Osteoblast (primary cell): ENCODE results near the gene EPS8. TPM values are rescaled to one million over a fixed set of nuclear protein-coding genes. Genes with fewer than 3 reads are reported as not detected.

Experiments
- DNase-seq: peaks from one replicate; pipeline ENCODE4 v3.0.0; 2011; ENCODE audit warnings: low spot score, mixed read lengths; ENCODE audit not compliant: insufficient read length; ENCODE audit errors: missing footprints
- H2AFZ ChIP-seq: 2 replicates; pipeline ENCODE4 v1.6.0; 2011; ENCODE audit warnings: mild to moderate bottlenecking, low read length
- H3K27ac ChIP-seq: 2 replicates; pipeline ENCODE4 v1.5.1; 2011; ENCODE audit warnings: mild to moderate bottlenecking, low read depth, low read length, moderate library complexity
- H3K27me3 ChIP-seq: 2 replicates; pipeline ENCODE4 v1.6.0; 2012; ENCODE audit warnings: mild to moderate bottlenecking, control low read depth, inconsistent platforms, low read length, moderate library complexity; ENCODE audit not compliant: insufficient read depth
- H3K36me3 ChIP-seq: 2 replicates; pipeline ENCODE4 v1.5.1; 2011; ENCODE audit warnings: mild to moderate bottlenecking, low read length, control low read depth, moderate library complexity; ENCODE audit not compliant: insufficient read depth
- H3K4me1 ChIP-seq: 2 replicates; pipeline ENCODE4 v1.5.1; 2011; ENCODE audit warnings: mild to moderate bottlenecking, low read length, control low read depth, moderate library complexity; ENCODE audit not compliant: insufficient read depth
- H3K4me2 ChIP-seq: 2 replicates; pipeline ENCODE4 v1.6.0; 2011; ENCODE audit warnings: mild to moderate bottlenecking, low read length; ENCODE audit not compliant: insufficient read depth
- H3K4me3 ChIP-seq: fragments of 200-600 bp; sonication (generic); 3 replicates; pipeline ENCODE4 v1.5.1; 2012; ENCODE audit warnings: mild to moderate bottlenecking, low read length, inconsistent platforms; ENCODE audit not compliant: insufficient read depth
- H3K79me2 ChIP-seq: 2 replicates; pipeline ENCODE4 v1.6.0; 2012; ENCODE audit warnings: mild to moderate bottlenecking, low read length, control low read depth, inconsistent platforms; ENCODE audit not compliant: insufficient read depth
- H3K9me3 ChIP-seq: 2 replicates; pipeline ENCODE4 v1.5.1; 2011; ENCODE audit warnings: low read depth, low read length, control low read depth
- H4K20me1 ChIP-seq: 2 replicates; pipeline ENCODE4 v1.6.0; 2012; ENCODE audit warnings: mild to moderate bottlenecking, low read length, control low read depth; ENCODE audit not compliant: insufficient read depth
- small RNA-seq: library from RNA; depleted of rRNA; stranded (forward); fragments of <200 nt; gene quantifications from one replicate; pipeline ENCODE3, GENCODE V24; 2012
- total RNA-seq: library from RNA; depleted of rRNA; stranded (reverse); fragments of >200 nt; gene quantifications from 2 replicates; pipeline ENCODE4 v1.2.3, GENCODE V29; 2012
- TF ChIP-seq, protein P1 (sequence below): IDR thresholded peaks from 2 replicates; pipeline ENCODE4 v1.5.1; 2011; ENCODE audit warnings: mild to moderate bottlenecking, low read depth, low read length, moderate library complexity; ENCODE audit errors: extremely low read depth

Gene EPS8
- total RNA-seq, 1 donor: 160 TPM

DNA sequence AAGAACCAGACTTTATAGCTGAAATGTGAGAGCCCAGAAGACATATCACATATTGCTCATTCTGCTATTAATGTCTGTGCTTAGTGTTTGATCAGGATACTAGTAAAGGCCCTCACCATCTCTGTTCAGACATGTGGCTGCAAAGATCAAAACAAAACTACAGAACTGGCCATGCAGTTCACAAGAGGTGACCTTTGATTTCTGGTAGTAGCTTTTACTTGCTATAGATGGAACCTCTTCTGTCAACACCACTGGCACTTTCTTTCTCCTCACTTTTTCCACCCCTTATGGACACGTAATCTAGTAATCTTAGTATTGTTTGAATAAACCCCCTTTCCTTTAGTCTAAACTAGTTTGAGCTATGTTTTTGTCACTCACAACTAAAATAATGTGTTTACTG, 214.8 kb downstream of the EPS8 start:
- Histone ChIP-seq H3K4me3 (no peak overlapping the region), H2AFZ (no peak overlapping the region), H3K4me2 (no peak overlapping the region), H4K20me1 (no peaks in the 10 kb centered on the region), H3K36me3 (no peaks in the 10 kb centered on the region), H3K4me1 (peaks cover 8% of the 10 kb centered on the region), H3K27ac (no peak overlapping the region), H3K79me2 (no peaks in the 10 kb centered on the region), H3K27me3 (no peaks in the 10 kb centered on the region), H3K9me3 (no peaks in the 10 kb centered on the region)
- TF ChIP-seq, protein P1, sequence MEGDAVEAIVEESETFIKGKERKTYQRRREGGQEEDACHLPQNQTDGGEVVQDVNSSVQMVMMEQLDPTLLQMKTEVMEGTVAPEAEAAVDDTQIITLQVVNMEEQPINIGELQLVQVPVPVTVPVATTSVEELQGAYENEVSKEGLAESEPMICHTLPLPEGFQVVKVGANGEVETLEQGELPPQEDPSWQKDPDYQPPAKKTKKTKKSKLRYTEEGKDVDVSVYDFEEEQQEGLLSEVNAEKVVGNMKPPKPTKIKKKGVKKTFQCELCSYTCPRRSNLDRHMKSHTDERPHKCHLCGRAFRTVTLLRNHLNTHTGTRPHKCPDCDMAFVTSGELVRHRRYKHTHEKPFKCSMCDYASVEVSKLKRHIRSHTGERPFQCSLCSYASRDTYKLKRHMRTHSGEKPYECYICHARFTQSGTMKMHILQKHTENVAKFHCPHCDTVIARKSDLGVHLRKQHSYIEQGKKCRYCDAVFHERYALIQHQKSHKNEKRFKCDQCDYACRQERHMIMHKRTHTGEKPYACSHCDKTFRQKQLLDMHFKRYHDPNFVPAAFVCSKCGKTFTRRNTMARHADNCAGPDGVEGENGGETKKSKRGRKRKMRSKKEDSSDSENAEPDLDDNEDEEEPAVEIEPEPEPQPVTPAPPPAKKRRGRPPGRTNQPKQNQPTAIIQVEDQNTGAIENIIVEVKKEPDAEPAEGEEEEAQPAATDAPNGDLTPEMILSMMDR: no peak
- DNase-seq: no peak

Small RNA genes within 50 kb of the gene (small RNA-seq; reads per million reads assigned to genes)
- gene RNU6-251P: 0.37 reads per million

Other genes with a start within 250 kb of the EPS8 start
- gene STRAP, start 93.0 kb upstream of the EPS8 start, total RNA-seq: 67.8 and 69.5 TPM in 2 replicates
- gene DERA, start 121.9 kb upstream of the EPS8 start, total RNA-seq: 47.4 and 50.4 TPM in 2 replicates